Stimulated activated CD4-positive, alpha-beta T cell treated with anti-CD3 and anti-CD28 coated beads, TNF-alpha, amount 100 ng/mL, for 4 hours (primary cell): Measurements from ENCODE around the gene S100A3.

ENCODE experiments used
- DNase-seq, 3 experiments: peaks; one replicate each; pipeline ENCODE4 v3.0.0-alpha.2; 2020; ENCODE audit warnings: low read depth in 3 of 3

S100A3 gene

DNA sequence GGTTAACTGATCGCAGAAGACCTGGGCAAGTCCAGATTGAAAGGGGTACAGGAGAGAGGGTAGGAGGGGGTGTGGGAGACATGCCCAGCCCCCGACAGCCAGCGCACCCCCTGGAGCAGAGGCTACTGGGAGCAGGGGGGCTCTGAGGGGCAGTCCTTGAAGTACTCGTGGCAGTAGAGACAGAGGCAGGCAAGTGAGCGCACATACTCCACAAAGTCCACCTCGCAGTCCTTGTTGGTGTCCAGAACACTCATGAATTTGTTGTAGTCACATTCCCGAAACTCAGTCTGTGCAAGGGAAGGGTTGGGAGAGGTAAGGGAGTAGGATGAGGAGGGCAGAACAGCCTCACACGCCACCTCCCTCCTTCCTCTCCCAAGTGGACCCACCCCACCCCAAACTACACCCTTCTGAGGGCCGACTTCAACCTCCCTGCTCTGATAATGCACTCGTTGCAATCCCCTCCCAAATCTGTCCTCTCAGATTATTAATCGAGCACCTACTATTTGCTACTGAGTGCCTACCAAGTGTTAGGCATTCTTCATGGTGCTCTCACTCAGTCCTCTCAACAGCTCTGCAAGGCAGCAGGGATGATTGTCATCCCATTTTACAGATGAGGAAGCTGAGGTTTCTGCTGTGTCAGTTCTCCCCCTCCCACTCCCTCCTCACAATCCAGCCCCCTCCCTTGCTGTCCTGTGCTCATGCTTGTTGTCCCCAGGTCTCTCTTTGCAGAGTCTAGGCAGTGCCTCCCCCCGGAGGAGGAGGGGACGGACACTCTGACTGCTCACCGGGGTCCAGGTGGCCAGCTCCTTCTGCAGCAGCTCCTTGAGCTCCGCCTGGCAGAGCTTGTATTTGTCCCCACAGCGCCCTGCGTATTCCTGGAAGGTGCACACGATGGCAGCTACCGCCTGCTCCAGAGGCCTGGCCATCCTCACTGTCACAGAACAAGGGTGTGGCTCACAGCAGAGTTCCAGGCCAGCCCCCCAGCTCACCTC, 1.2 kb downstream of the S100A3 start:
- no peak for DNase-seq

DNA sequence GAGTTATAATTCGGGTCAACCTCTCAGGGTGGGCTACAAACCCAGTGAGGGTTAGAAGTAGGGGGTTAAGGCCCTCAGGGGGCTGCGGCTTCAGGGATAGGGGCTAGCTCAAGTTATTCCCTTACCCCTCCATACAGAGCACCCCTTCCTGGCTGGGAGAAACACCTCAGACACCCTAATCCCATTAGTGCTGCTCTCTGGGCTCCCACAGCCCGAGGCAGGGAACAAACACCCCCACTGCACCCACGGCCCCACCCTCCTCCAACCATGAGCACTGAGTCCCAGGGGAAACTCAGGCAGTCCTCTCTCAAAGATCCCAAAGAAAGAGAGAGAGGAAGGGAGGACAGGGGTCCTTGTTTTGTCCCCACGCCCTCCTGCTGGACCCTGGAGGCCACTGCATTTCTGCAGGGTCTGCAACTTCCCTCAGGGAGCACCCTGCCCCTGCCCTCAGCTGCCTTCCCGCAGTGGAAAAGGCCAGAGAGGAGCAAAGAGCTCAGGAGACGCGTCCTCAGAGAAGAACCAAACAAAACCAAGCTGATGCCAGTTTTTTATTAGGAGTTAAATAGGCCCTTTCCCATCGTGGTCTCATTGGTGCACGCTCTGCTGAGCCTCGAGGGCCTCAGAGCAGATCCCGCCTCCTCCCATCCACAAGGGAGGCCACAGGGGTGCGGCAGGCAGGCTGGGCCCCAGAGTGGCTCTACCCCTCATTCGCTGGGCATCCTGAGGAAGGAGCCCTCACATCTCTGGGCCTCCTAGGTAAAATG, 2.1 kb downstream of the S100A3 start:
- no peak for DNase-seq

DNA sequence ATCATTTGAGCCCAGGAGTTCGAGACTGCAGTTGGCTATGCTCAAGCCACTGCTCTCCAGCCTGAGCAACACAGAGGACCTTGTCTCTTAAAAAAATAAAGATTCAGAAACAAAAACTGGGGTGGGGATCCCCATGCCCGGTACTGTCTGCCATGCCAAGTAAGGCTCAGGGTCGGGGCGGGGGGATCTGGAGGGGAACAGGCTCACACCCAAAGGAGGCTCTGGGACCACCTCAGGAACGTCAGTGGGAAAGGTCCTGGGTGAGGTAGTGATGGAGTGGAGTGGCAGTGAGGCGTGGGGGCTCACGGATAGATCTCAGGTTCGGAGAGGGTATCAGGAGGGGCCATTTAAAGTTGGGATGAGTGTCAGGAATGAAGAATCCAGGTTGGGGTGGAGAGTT, 2.7 kb downstream of the S100A3 start:
- no peak for DNase-seq

DNA sequence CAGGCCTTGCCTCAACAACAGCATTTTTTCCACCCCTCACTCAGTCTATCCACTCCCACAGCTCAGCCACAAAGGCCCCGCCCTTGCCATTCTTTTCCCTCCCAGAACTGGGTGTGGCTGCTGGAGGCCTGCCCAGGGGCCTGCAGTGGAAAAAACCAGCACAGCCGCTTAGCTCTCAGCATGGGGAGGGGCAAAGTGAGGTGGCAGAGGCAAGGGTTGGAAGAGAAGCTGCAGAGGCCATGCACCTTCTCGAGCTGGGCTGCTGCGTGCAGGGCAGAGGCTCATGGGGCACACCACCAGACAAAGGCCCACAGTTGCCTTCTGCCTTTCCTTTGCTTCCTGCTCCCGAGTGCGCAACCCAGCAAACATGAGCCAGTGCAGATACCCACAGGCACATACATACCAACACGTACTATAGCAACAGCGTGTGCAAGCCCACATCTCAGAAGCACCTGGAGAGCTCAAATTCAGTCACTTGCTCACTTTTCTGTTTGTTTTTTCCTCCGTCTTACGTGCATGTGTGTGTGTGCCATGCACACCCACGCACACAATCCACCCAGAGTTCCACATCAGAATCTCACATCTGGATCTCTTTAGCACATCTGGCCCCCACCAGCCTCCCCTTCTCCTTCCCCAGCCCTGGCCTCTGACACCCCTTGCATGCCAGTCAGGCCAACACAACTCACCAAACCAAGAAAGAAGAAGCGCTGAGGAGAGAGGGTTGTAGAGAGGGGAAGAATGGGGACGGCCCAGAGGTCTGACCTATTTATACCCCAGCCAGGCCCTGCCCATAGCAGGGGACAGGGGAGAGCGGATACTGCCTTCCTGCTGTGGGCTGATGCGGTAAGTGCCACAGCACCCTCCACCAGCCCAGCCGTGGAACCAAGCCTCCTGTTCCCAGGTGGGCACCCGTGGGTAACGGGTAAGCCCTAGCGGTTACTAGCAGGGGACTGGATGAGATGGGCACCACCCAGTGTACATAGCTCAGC, 3.7 kb downstream of the S100A3 start, which contains the start of gene S100A4:
TSS of gene S100A4 (minus strand) at position 740 of the 989 bp plus-strand sequence. CDS start 1,012 bp downstream, outside the sequence.
- DNase-seq: peak; percentile 74 to 89 (median 87)

DNA sequence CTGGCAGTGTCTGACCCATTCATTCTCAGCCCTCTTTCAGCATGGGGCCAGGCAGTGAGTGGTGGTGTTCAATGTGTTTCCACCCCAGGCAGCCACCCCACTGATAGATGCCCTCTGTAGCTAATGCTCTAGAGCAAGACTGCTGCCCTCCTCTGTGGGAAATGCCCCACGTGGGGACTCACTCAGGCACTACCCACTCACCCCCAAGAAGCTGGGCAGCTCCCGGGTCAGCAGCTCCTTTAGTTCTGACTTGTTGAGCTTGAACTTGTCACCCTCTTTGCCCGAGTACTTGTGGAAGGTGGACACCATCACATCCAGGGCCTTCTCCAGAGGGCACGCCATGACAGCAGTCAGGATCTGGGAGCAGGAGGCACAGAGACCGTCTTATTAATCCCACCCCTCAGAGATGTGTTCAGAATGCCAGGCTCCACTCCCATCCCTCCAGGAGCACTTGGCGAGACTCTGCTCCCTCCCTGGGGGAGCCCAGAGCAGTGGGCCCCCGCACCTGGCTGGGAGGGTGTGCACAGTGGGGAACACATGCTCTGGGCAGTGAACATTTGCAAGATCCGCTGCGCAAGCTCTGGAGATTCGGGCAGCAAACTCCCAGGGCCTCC, 4.5 kb downstream of the S100A3 start:
- DNase-seq: no peak

DNA sequence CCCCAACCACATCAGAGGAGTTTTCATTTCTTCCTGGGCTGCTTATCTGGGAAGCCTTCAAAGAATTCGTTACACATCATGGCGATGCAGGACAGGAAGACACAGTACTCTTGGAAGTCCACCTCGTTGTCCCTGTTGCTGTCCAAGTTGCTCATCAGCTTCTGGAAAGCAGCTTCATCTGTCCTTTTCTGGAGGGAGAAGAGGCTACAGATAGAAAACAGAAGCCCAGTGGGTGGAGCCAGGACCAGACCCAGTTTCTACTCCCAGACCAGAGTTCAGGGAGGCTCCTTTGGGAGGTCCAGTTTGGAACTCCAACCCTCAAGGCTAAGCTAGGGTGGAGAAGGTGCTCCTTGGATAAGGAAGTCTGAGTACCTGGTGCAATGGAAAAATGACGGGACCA, 5.3 kb downstream of the S100A3 start:
- no peak for DNase-seq

DNA sequence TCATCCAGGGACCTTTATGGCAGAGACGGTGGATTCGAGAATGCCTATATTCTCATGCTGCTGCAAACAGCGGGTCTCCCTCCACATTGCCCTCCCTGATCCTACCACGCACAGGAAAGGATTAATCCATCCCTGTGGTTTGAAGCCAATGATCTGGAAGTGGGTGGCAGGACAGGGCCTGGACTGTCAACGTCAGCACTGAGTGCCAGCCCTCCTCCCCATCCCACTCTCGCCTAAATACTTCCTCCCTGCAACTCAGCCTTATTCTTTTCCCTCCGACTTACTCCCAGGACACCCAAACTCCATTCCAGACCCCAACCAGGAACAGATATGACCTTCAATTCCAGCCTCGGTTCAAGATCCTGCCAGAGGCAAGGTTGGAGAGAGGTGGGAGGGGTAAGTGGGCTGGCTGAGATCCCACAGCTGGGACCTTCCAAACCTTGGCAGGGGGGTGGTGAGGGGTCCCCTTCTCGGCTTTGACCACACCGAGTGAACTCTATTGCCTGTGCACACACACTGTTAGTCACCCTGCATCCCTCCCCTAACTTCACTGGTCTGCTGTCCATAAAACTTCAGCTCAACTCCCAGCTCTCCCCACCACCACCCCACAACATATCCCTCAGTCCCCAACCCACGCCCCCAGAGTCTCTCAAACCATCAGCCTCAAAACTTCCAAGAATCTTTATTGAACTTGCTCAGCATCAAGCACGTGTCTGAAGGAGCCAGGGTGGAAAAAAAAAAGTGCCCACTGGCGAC, 5.9 kb downstream of the S100A3 start:
- DNase-seq: no peak

DNA sequence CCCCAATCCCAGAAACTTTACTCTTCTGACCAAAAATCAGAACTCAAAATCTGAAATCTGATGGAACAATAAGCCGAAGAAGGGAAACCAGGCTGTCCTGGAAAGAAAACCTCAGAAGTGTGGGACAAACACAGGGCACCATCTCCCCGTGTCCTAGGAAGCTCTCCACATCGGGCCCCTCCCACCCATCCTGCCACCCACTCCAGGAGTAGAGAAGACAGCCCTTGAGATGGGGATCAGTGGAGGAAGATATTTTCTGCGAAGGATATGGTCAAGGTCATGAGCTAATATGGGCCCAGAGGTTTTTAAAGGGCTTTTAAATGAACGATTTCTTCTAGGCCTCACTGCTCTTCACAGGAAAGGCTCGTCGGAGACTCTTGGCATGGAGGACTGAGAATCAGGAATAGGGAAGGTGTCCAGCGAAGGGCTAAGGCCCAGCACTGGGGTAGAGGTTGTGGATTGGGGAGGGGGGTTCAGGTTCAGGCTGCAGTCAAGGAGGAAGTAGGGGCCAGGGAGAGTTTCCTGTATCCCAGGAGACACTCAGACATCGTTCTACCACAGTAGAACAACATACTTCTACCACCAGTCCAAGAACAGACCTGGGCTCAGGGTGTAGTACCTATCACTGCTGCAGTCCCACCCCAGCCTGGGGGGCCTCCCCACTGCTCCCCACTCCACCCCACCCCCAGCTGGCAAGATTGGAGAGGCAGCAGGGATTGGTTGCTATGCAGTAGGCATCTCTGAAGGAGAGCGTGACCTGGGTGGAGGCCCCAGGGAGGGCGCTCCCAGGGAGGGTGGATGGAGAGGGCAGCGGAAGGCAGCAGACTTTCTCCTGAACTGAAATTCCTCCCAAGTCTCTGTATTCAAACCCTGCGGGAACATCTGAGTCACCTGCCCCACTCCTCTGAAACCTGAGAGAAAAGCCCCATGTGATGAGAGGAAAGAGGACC, 7.1 kb downstream of the S100A3 start:
- DNase-seq: no peak

DNA sequence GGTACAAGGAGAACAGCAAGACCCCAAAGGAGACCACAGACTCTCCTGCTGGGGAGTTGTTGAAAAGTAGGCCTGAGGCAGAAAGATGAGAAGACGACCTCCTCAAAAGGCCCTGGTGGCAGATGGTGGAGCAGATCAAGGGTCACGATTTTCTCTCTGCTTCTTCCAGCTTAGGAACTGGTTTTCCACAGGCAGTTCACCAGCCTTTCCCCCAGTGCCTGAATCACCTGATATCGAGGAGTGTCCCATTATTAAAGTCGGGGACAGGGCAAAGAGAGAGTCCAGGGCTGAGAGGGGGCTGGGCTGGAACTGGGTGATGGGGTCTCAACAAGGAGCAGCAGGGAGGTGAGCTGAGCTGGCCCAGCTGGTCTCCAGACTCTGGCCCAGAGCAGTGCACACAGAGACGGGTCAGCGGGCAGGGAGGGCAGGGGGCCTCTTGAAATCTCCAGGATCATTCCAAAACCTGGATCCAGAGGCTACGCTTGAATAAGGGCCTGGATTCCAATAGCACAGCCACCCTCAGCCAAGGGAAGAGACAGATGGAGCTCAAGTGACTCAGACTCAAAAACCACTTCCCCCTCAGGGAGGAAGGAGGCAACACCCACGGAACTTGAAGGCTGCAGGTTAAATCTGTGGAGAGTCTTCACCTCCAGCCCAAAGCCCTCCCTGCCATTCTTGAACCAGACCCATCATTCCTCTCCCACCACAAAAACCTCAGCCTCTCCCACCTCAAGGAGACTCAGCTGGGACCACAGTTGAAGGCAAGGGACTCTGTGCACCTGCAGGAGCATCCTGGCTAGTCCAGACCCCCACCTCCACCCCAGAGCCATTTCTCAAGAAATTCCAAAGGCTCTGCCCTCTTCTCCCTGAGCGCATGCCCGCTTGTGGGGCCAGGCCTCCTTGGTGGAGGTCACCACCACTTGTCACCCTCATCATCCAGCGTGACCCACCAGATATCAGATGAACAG, 8.4 kb downstream of the S100A3 start, which contains the start of gene S100A5:
TSS of gene S100A5 (minus strand) at position 541 of the 968 bp plus-strand sequence. CDS start 743 bp downstream, outside the sequence.
- peak in 1 of 3 experiments; percentile 41 for DNase-seq

DNA sequence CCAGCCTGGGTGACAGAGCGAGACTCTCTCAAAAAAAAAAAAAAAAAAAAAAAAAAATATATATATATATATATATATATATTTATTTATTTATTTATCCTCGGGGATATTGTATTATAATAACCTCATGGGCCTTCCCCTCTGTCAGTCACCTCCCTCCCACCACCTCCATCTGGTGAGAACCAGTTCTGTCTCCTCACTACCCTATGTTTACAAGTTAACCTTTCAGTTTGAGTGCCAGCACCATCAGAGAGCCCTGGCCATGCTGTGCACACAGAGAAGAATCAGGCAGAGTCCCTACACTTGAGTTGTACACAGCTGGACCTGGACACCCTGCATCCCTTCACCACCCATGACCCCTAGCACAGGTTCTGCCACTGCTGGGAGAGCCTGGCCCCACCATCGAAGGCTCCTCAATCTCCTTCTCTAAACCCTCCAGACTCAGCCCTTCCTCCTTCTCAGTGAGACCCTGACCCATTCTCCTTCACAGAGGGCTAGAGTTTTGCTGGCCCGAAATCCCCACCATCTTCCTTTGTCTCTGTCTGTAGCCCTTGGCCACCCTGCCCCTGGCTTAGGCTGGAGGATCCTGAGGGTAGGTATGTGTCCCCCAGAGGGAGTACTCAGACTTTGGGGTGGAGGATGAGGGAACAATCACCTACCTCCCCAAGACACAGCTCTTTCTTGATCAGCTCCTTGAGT, 9.5 kb downstream of the S100A3 start:
- DNase-seq: no peak

DNA sequence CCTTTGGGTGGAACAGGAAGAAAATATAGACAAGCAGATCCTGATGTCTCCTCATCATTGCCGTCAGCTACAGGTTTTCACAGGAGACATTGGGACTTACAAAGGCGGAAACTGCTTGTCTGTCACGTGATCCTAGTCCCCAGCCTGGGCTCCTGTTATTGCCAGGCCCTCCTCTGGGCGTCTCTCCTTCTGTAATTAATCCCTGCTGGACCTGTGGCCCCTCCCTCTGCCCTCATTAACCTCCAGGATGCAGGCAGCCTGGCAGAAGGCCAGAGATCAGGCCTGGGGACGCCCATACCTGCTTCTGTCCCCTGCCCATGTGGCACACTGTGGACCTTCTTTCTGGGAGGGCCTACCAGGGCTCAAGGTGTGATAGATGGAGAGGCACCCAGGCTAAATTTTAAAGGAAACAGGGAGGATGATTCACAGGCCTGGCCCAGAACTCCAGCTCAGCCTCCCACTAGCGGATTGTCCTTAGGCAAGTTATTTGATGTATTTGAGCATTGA, 10.7 kb downstream of the S100A3 start:
- DNase-seq: no peak

DNA sequence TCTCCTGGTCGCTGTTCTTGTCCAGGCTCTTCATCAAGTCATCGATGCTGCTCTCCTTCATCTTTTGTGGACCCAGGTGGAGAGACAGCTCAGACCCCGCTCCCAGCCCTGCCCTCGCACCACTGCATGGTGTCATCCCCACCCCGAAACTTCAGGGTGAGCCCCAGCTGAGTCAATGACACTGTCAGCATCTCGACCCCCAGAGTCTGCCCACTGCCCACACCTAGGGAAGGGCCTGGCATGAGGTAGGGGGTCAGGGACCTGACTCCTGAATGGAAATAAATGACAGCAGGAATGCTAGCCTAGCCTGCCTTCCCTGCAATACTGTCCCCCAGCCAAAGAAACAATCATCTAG, 11.7 kb downstream of the S100A3 start:
- no peak for DNase-seq

DNA sequence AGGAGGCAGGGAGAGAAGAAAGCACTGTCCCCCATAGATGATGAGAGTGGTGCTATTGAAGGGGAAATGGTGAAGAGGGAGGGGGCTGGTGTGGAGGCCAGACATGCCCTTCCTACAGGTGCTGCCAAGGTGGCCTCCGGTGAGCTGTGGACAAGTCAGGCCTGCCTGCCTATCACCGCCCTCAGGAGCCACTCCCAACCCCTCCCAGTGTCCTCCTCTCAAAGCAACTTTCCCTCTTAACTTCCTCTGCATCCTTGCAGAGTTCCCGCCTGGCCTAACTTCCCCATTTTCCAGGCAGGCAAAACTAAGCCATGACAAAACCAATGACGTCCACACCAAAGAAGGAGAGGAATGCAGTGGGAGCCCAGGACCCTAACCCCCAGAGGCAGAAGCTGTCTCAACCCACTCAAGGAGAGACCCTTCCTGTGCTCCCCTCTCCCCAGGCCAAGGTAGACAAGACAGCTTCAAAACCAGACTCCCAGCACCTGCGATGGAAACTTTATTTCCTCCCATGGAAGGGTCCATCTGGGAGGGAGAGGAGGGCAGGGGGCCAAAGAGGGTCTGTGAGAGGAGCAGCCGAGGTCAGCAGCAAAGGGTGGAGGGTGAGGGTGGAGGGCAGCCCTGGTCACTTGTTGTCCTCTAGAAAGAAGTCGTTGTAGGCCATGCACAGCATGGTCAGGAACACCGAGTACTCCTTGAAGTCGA, 12.2 kb downstream of the S100A3 start:
- no peak for DNase-seq

DNA sequence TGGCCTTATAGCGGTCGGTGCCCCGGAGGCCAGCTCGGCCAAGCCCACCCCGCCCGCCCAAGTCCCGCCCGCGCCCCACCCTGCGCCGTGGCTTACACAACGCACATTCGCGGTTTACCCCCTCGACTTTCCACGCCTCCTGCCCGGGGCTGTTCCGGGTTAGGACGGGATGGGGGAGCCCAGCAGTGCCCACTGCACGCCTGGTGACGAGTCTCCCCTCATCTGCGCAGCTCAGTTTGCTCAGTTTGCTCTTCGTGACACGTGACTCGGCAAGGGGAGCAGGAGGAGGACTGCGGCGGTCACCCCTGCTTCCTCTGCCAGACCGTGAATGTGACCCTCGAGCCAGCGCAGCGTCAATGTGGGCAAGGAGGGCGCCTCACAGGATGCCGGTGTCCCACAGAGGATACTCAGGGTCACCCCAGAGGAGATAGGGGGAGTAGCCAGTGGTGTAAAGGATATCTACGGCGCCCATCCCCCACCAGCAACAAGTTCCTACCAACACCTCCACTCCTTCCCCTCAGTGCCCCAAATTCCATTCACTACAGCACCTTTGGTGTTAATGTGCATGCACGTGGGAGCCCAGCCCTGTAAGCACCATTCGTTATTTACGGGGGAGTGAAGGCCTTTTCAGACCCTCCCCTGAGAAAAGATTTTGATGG, 12.9 kb downstream of the S100A3 start:
- DNase-seq: peak; percentile 57 to 64 (median 63)

DNA sequence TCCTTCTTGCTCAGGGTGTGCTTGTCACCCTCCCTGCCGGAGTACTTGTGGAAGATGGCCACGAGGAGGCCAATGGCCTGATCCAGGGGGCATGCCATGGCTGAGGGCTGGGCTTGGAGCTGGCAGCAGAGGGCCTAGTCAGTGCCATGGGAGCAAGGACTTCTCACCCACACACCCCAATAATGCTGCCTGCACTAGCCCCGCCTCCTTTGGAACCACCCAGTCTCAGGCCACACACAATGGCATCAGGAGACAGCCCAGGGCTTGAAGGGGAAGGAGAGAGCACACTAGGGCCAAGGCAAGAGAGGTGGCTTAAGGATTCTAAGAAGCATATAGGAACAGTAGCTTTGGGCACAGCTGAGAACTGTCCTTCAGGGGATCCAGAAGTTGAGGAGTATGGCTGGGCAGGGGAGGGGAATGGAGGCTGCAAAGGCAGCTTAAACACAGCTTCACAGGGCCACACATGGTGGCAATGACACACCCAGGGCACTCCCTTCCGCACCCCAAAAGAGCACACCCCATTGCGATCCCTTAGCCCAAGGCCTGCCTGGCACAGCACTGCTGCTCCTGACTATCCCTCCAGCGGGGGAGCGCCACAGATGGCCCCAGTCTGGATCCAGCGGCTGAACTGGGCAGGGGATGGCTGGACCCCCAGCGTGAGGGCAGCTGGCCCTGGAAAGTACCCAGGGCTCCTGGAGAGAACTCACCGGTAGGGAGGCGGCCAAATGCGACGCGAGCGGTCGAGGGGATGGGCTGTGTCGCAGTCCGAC, 13.6 kb downstream of the S100A3 start, which contains the start of gene S100A6:
TSS of gene S100A6 (minus strand) at position 750 of the 770 bp plus-strand sequence. CDS start at position 98, 652 bp downstream.
- no peak for DNase-seq
